OCI-LY1 (cell line): ENCODE measurements around the gene TMEM140.

Experiments
- EZH2 ChIP-seq: fragments of 200-600 bp; sonication (generic), shearing (Covaris generic); IDR thresholded peaks from 2 replicates; pipeline ENCODE4 v1.8.0; 2017; ENCODE audit warnings: borderline replicate concordance, mixed run types, mild to moderate bottlenecking, antibody characterized with exemption, low read length, moderate library complexity, mixed read lengths
- TF ChIP-seq, protein P1 (sequence below): fragments of 200-600 bp; sonication (generic), shearing (Covaris generic); IDR thresholded peaks from 2 replicates; pipeline ENCODE4 v1.5.1; 2017; ENCODE audit warnings: mild to moderate bottlenecking, antibody characterized with exemption, low read length, moderate library complexity, mixed read lengths

DNA sequence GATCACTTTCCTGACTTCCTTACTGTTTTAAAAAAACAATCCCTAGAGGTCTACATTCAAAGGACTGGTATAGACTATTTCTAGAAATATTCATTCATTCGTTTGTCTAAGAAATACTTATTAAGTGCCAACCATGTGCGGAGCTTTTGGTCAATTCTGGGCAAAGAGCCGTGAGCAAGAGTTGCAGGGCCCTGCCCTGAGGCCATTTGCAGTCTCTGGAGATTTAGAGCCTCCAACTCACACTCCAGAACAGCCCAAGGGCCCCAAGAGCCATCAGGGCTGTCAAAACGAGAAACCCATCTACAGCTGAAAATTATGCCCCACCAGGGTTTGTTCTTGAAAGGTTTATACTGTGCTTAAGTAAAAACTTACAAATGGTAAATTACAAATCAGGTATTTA is 47.3 kb downstream of the TMEM140 start:
- TF ChIP-seq, protein P1, sequence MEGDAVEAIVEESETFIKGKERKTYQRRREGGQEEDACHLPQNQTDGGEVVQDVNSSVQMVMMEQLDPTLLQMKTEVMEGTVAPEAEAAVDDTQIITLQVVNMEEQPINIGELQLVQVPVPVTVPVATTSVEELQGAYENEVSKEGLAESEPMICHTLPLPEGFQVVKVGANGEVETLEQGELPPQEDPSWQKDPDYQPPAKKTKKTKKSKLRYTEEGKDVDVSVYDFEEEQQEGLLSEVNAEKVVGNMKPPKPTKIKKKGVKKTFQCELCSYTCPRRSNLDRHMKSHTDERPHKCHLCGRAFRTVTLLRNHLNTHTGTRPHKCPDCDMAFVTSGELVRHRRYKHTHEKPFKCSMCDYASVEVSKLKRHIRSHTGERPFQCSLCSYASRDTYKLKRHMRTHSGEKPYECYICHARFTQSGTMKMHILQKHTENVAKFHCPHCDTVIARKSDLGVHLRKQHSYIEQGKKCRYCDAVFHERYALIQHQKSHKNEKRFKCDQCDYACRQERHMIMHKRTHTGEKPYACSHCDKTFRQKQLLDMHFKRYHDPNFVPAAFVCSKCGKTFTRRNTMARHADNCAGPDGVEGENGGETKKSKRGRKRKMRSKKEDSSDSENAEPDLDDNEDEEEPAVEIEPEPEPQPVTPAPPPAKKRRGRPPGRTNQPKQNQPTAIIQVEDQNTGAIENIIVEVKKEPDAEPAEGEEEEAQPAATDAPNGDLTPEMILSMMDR, result no peak
- TF ChIP-seq EZH2, result no peak
